Central memory CD8-positive, alpha-beta T cell (primary cell): ENCODE results near the gene CD44.
"Not testable (repeated sequence)": the region's sequence is repeated elsewhere in the genome, so short reads cannot be mapped to it uniquely, and the experiment has no call there.

ENCODE experiments used
- ATAC-seq: fragments of 150-1000 bp; cut with Tn5 transposase; replicated peaks from 2 replicates; pipeline ENCODE4 v1.10.0; 2022; ENCODE audit warnings: mild to moderate bottlenecking, moderate FRiP score, moderate number of reproducible peaks; ENCODE audit not compliant: poor library complexity, severe bottlenecking; ENCODE audit errors: extremely low read depth
- DNase-seq, 2 donors: peaks; one replicate each; pipeline ENCODE4 v3.0.0; 2021; ENCODE audit warnings: low spot score in 2 of 2
- H3K27ac Mint-ChIP-seq: one replicate; pipeline ENCODE4 v1.8.0; 2022; ENCODE audit warnings: low read depth, mild to moderate bottlenecking, moderate library complexity, mixed read lengths
- H3K27me3 Mint-ChIP-seq: one replicate; pipeline ENCODE4 v1.8.0; 2022; ENCODE audit warnings: mixed read lengths
- H3K36me3 Mint-ChIP-seq: one replicate; pipeline ENCODE4 v1.8.0; 2022; ENCODE audit warnings: mild to moderate bottlenecking, moderate library complexity, mixed read lengths; ENCODE audit not compliant: insufficient read depth
- H3K4me1 Mint-ChIP-seq: one replicate; pipeline ENCODE4 v1.8.0; 2022; ENCODE audit warnings: mixed read lengths
- H3K4me3 Mint-ChIP-seq: one replicate; pipeline ENCODE4 v1.8.0; 2022; ENCODE audit warnings: mild to moderate bottlenecking, moderate library complexity, mixed read lengths
- H3K9me3 Mint-ChIP-seq: one replicate; pipeline ENCODE4 v1.8.0; 2022; ENCODE audit warnings: mixed read lengths

The CD44 gene

GRCh38 chr11:35138943-35139721 is at the start of gene CD44:
Gene CD44, plus strand, starts transcription at chr11:35139171. Its CDS starts 133 bp downstream, at chr11:35139304.
- ATAC-seq (peak; percentile 83), DNase-seq (peak; percentile 67 to 80)
- H3K36me3 Mint-ChIP-seq, result peaks cover 48% of the 10 kb centered on the region
- H3K4me3 Mint-ChIP-seq, result peak within 1 kb of the TSS; percentile 87
- H3K9me3 Mint-ChIP-seq, result no peaks in the 10 kb centered on the region
- peaks cover 43% of the 10 kb centered on the region for H3K4me1 Mint-ChIP-seq
- no peaks in the 10 kb centered on the region for H3K27me3 Mint-ChIP-seq
- H3K27ac Mint-ChIP-seq, result peak within 1 kb of the TSS; percentile 75

DNA sequence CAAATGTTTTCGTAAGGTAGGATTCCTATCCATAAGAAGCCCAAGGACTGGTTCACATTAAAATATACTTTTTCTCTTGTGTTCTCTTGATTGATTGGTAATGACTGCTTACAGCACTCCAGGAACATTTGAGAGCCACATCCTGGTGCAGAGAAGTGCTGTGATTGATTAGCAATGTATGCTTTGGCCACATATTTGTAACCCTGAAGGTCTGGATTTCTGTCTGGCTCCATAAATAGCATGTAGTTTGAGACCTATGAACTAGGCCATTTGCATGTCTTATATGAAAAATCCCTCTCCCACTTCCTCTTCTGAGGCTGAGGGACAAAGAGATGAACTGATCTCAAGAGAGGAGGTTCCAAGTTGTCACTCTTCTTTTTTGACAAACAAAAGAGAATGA is 49.3 kb upstream of the CD44 start:
- H3K36me3 Mint-ChIP-seq, result peaks cover 2% of the 10 kb centered on the region
- H3K4me3 Mint-ChIP-seq, result no peak overlapping the region
- no peaks in the 10 kb centered on the region for H3K9me3 Mint-ChIP-seq
- H3K27ac Mint-ChIP-seq, result no peak overlapping the region
- DNase-seq, result no peak
- peaks cover 30% of the 10 kb centered on the region for H3K4me1 Mint-ChIP-seq
- ATAC-seq, result no peak
- no peaks in the 10 kb centered on the region for H3K27me3 Mint-ChIP-seq

DNA sequence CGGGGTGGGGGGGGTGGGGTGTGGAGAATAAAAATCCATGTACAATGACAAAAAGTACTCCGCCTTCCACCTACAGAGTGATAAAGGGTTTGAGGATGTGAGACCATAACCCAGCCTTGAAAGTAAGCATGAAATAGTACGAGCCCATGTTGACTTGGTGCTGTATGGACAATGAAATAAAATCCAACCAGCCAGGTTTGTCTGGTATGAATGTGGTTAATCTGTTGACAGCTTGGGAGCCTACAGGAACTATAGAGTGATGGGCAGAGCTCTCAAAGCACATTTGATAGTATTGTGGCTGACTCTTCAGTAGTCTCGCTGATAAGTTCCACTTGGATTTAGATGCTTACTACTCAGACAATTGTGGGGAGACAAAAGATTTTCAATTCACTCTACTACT is 48.8 kb upstream of the CD44 start:
- H3K4me1 Mint-ChIP-seq, result peaks cover 27% of the 10 kb centered on the region
- no peak for ATAC-seq
- DNase-seq, result no peak
- H3K27ac Mint-ChIP-seq, result no peak overlapping the region
- no peaks in the 10 kb centered on the region for H3K27me3 Mint-ChIP-seq
- H3K36me3 Mint-ChIP-seq, result peaks cover 2% of the 10 kb centered on the region
- H3K4me3 Mint-ChIP-seq, result no peak overlapping the region
- no peaks in the 10 kb centered on the region for H3K9me3 Mint-ChIP-seq

GRCh38 chr11:35090991-35091390 is 48.0 kb upstream of the CD44 start:
- H3K4me1 Mint-ChIP-seq, result peaks cover 33% of the 10 kb centered on the region
- H3K36me3 Mint-ChIP-seq, H3K4me3 Mint-ChIP-seq, H3K27me3 Mint-ChIP-seq, H3K27ac Mint-ChIP-seq, DNase-seq, H3K9me3 Mint-ChIP-seq, ATAC-seq: not testable (repeated sequence)

DNA sequence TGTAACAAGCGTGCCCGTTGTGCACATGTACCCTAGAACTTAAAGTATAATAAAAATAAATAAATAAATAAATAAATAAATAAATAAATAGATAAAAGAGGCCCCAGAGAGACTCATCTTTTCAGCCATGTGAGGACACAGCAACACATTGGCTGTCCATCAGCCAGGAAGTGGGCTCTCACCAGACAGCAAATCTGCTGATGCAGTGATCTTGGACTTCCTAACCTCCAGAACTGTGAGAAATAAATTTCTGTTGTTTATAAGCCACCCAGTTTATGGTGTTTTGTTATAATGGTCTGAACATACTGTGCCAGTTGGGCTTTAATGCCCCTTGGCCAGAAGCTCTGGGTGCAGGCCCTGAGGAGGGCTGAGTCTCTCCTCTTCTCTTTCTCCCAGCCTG is 42.2 kb upstream of the CD44 start:
- no peak for ATAC-seq
- Mint-ChIP-seq H3K36me3 (peaks cover 2% of the 10 kb centered on the region), H3K27ac (no peak overlapping the region), H3K4me1 (peaks cover 19% of the 10 kb centered on the region), H3K27me3 (no peaks in the 10 kb centered on the region), H3K9me3 (no peaks in the 10 kb centered on the region), H3K4me3 (no peak overlapping the region)
- no peak for DNase-seq

- no peaks in the 10 kb centered on the region for H3K27me3 Mint-ChIP-seq
- no peak overlapping the region for H3K27ac Mint-ChIP-seq
- no peak overlapping the region for H3K4me3 Mint-ChIP-seq
- H3K9me3 Mint-ChIP-seq, result no peaks in the 10 kb centered on the region
- no peak for DNase-seq
- H3K4me1 Mint-ChIP-seq, result peaks cover 19% of the 10 kb centered on the region
- H3K36me3 Mint-ChIP-seq, result peaks cover 2% of the 10 kb centered on the region
- no peak for ATAC-seq
These were observed 41.0 kb upstream of the CD44 start for GRCh38 chr11:35097814-35098455.

DNA sequence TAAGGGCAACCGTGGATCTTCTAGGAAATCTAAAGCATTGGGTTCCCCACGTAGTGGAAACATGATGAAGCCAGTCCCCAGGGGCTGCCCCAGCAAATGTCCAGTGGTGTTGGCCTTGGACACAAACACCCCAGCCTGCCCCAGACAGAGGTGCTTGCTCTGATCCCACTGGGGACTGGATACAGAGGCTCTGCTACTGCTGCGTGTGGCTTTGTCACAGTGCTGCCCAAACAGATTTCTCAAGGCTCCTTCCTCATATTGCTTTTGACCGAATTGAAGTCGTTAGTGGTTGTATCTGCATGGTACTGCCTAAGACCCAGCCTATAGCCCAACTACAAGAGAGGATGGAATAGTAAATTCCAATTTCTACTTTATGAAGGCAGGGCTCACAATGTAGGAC is 40.1 kb upstream of the CD44 start:
- Mint-ChIP-seq H3K9me3 (no peaks in the 10 kb centered on the region), H3K27ac (no peak overlapping the region), H3K4me1 (peaks cover 19% of the 10 kb centered on the region), H3K27me3 (no peaks in the 10 kb centered on the region), H3K36me3 (peaks cover 2% of the 10 kb centered on the region), H3K4me3 (no peak overlapping the region)
- ATAC-seq (no peak), DNase-seq (no peak)

DNA sequence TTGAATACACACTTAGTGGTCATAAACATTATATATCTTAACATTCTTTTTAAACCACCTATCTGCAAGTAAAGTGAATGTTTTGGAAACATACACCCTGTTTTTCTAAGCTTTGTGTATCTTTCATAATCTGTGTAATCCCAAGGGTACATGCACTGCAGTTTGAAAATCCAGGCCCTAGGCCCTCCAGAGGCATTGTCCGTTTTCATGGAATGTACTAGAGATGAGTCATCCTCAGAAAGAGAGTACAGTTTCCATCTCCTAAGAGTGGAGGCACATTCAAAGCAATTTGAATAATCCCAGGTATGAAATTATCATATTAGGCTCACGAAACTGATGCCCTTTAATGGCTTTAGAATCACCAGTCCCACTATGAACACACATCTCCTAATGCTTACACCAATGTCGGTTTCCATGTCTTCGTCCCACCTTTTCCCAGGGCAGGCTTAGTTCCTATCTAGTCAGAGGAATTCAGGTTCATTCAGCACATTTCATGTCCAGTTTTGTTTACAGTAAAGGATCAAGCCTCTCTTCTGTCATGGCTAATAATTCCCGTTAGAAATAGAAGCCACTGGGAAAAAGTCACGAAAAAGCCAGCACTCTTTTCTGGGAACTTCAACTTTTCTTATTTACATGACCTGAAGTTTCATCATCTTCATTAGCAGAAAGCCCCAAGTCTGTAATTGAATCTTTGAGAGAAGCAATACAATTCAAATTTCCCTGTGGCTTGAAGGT is 39.5 kb upstream of the CD44 start:
- Mint-ChIP-seq H3K9me3 (no peaks in the 10 kb centered on the region), H3K27ac (no peak overlapping the region), H3K36me3 (peaks cover 1% of the 10 kb centered on the region), H3K27me3 (no peaks in the 10 kb centered on the region), H3K4me3 (no peak overlapping the region), H3K4me1 (peaks cover 17% of the 10 kb centered on the region)
- DNase-seq (no peak), ATAC-seq (no peak)

DNA sequence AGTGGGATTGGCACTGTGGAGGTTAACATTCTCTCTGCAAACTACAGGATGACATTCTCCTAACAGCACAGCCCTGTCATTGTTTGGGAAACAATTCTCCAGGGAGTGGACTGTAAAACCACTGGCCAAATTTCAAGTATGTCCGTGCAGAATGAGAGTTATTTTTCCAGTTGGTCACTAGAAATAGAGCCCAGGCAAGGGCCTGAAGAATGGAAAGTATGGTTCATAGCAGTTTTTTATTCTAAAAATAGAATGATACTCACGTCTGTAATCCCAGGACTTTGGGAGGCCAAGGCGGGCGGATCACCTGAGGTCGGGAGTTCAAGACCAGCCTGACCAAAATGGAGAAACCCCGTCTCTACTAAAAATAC is 39.0 kb upstream of the CD44 start:
- Mint-ChIP-seq H3K36me3 (no peaks in the 10 kb centered on the region), H3K4me3 (no peak overlapping the region), H3K27ac (no peak overlapping the region), H3K9me3 (no peaks in the 10 kb centered on the region), H3K27me3 (no peaks in the 10 kb centered on the region), H3K4me1 (peaks cover 14% of the 10 kb centered on the region)
- no peak for DNase-seq
- no peak for ATAC-seq

- H3K4me1 Mint-ChIP-seq, result peaks cover 20% of the 10 kb centered on the region
- no peaks in the 10 kb centered on the region for H3K9me3 Mint-ChIP-seq
- H3K4me3 Mint-ChIP-seq, result no peak overlapping the region
- no peaks in the 10 kb centered on the region for H3K36me3 Mint-ChIP-seq
- no peaks in the 10 kb centered on the region for H3K27me3 Mint-ChIP-seq
- DNase-seq (no peak), ATAC-seq (no peak)
- H3K27ac Mint-ChIP-seq, result no peak overlapping the region
These were observed 37.7 kb upstream of the CD44 start for GRCh38 chr11:35101223-35101622.

GRCh38 chr11:35102267-35102666 is 36.7 kb upstream of the CD44 start:
- Mint-ChIP-seq H3K27me3 (no peaks in the 10 kb centered on the region), H3K27ac (no peak overlapping the region), H3K4me3 (no peak overlapping the region)

DNA sequence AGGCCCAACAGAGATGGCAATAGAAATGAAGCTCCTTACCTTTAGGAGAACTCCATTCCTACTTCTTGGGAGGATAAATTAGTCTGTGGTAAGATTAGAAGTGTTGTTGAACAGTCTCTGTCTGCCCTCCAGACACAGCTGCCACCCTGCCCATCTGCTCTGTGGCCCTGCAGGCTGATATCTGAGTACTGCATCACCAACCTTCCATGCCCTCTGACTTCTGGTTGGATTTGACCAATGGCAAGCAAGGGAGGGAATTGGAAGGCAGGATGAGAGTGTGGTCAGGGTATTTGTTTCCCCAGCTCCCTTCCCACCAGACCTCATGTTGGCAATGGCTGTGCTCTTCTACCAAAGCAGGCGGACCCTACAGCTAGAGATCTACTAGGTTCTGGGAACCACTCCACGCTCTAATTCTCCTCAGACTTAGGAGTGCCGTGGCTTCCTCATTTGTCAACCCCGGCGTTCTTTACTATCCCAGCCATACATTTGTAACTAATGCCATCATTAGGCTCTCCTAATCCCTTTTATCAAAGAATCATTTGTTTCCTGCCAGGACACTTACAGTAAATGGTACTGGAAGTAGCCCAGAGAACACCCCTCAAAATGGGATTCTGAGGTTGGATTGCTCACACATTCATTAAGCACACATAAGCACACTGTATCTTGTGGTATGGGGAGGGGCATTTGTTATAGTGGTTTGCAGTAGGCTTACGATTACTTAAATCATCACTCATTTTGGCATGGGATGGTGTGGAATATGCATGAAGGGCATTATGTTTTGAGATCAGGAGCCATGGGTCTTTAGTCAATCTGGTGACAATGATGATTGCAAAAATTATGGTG is 35.4 kb upstream of the CD44 start:
- Mint-ChIP-seq H3K27ac (no peak overlapping the region), H3K9me3 (no peaks in the 10 kb centered on the region), H3K4me1 (peaks cover 30% of the 10 kb centered on the region), H3K4me3 (no peak overlapping the region), H3K27me3 (no peaks in the 10 kb centered on the region), H3K36me3 (no peaks in the 10 kb centered on the region)
- ATAC-seq (no peak), DNase-seq (no peak)

More at GRCh38 chr11:35102267-35102666, 36.7 kb upstream of the CD44 start:
- no peaks in the 10 kb centered on the region for H3K36me3 Mint-ChIP-seq
- no peaks in the 10 kb centered on the region for H3K9me3 Mint-ChIP-seq
- DNase-seq, result no peak
- no peak for ATAC-seq
- peaks cover 26% of the 10 kb centered on the region for H3K4me1 Mint-ChIP-seq
